Smooth muscle cell of the pulmonary artery (primary cell): ENCODE results near the gene C9orf153. TPM values are rescaled to one million over a fixed set of nuclear protein-coding genes. Genes with fewer than 3 reads are reported as not detected.

Experiments
- total RNA-seq: library from RNA; depleted of rRNA; stranded (reverse); fragments of >200 nt; gene quantifications from 2 replicates; pipeline ENCODE4 v1.2.3, GENCODE V29; 2014

The C9orf153 gene
- total RNA-seq = 0.98 and 0.99 TPM in 2 replicates

DNA sequence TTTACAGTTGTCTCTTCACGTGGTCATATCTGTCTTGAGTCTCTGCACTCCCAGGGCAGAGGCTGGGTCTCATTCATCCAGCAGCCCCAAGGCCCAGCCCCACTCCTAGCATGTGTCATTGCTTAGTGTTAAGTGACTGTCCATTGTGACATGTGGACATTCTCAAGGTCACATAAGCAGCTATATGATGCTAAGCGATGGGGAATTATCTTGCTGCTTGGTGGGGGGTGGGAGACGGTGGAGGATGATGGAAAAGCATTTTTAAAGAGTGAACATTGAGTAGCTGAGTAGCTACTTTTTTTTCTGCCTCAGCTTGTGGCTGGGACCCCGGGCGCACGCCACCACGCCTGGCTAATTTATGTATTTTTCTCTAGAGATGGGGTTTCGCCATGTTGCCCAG lies at the start of gene C9orf153:
Gene C9orf153 (minus strand): TSS at position 101 of the 400 bp plus-strand sequence. CDS start 30,054 bp downstream, outside the sequence.

GRCh38 chr9:86282077-86282978 lies 22.9 kb upstream of the C9orf153 start, which contains the start of gene ISCA1:
TSS of gene ISCA1 (minus strand) at chr9:86282538. CDS start at chr9:86282458, 80 bp downstream.

Other genes with a start within 250 kb of the C9orf153 start
- gene GOLM1, start 160.1 kb downstream of the C9orf153 start, total RNA-seq = 43.6 and 66.2 TPM in 2 replicates
- 20.2 and 26.7 TPM in 2 replicates for gene ISCA1, start 22.9 kb upstream of the C9orf153 start, total RNA-seq
- gene TUT7, start 94.8 kb upstream of the C9orf153 start, total RNA-seq = 29.3 and 37.4 TPM in 2 replicates